GM18867 (cell line): ENCODE measurements around the gene KLHL21.

Source experiments
- ATAC-seq: cut with Tn5 transposase; IDR thresholded peaks from one replicate; pipeline ENCODE4 v1.9.1; 2021; ENCODE audit warnings: mild to moderate bottlenecking, moderate library complexity; ENCODE audit not compliant: unreplicated experiment

KLHL21 gene

DNA sequence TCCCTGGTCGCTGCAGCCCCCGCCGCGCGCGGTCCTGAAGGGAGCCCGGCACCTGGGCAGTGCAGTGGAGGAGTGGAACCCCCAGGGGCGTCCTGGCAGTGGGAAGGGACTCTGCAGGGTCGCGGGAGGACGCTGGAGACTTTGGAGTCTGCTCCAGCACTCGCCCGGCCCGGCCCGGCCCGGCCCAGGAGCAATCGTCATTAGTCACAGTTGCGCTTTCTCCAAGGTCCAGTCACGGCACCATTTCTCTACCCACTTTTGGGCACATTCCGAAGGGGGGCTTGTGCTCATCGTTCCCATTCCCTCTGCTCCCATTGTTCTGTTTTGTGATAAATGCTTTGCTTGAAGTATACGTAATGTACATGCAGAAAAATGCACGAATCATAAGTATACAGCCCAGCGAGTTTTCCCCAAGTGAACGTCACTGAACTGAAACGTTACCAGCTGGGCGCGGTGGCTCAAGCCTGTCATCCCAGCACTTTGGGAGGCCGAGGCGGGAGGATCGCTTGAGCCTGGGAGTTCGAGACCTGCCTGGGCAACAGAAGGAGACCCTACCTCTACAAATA, 23.0 kb upstream of the KLHL21 start:
- ATAC-seq: no peak

DNA sequence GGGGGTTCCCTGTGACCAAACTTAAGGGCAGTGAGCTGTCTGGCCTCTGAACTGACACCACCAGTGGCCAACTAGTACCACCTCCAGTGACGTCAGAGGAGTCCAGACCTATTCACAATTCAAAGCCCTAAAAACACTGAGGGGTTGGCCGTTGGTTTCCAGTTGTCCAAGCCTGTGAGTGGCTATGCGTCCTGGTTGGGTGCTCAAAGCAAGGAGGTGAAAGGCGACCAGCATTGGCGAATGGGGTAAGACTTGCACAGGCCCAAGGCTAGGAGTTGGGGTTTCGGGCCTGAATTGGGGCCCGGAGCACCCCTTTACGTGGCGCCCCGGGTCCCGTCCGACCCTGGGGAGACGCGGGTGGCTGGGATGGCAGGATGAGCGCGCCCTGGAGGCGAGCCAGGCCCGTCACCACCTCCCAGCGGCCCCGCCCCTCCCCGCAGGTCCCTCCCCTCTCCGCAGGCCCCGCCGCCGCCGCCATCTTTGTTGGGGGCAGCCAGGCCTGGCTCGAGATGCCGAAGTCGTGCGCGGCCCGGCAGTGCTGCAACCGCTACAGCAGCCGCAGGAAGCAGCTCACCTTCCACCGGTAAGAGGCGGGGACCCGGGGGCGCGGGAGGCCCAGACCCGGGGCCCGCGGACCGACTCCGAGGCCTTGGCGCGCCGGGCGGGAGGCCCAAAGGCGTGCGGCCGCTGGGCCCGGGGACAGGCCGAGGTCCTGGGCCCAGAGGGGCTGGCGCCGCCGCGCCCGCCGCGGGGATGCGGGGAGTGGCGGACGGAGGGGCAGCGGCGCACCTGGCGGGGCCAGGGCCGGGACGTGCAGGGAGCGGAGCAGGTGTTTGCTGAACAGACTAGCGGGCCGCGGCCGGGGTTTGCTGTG, 22.3 kb upstream of the KLHL21 start, which contains the start of gene THAP3:
TSS of gene THAP3 (plus strand) at position 159 of the 874 bp plus-strand sequence. CDS start at position 510, 351 bp downstream.
- ATAC-seq: peak; percentile 75

DNA sequence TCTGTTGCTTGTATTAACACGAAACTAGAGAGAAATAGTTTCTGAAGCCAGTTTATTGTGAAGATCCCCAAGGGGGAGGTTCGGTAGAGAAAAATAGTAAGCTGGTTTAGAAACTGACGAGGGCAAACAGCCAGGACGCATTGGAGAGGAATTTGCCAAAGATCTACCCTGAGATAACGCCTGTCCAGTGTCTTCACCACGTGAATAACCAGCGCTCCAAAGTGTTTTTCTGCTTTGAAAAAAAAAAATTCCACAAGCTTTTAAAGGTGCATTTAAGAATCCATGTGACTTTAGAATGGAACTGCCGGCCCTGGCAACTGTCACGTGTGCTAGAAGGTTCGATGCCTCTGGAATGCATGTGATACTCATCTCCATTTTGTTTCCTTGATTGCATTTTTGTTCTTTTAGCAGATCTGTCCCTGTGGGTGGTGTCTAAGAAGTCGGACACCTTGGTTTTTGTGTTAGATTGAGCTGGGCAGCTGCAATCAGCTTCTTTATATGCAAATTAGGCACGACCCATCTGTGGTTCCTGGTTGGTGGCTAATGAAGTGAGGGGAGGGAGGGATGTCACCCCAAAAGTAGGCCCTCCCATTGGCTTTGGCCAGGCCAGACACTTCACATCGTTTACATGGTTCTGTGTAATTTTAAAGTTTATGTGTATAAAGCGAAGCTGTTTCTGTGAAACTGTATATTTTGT, 20.7 kb upstream of the KLHL21 start:
- ATAC-seq: no peak

DNA sequence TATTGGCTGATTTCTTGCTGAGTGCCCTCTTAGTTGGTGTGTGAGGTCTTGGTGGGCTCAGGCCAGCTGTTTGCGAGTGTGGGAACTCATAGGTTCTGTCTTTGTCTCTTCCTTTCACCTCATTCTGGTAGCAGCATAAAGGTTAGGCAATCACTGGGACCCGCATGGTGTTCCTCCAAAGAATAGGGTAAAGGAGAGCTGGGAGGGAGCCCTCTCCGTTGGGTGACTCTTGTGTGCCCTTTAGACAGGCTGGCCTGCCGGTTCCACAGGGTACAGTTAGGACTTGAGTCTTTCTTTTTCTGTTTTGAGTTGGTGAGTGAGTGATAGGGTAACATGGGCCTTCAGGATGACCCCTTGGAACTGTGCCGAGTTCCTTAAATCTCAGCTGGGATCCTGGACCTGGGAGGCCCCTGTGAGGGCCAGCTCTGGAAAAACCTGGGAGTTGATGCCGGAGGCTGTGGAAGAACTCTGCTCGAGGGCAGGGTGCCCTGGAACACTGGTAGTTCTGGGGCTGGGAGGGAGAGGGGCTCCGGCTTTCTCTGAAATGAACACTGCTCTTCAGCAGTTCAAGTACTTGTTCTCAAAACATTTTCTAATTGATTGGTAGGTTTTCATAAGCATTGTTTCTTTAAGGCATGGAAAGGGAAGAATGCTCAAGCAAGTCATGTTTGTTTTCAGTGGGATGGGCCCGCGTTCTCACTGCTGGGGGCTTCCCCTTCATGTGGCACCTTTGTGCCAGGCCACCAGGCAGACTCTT, 19.9 kb upstream of the KLHL21 start:
- no peak for ATAC-seq

DNA sequence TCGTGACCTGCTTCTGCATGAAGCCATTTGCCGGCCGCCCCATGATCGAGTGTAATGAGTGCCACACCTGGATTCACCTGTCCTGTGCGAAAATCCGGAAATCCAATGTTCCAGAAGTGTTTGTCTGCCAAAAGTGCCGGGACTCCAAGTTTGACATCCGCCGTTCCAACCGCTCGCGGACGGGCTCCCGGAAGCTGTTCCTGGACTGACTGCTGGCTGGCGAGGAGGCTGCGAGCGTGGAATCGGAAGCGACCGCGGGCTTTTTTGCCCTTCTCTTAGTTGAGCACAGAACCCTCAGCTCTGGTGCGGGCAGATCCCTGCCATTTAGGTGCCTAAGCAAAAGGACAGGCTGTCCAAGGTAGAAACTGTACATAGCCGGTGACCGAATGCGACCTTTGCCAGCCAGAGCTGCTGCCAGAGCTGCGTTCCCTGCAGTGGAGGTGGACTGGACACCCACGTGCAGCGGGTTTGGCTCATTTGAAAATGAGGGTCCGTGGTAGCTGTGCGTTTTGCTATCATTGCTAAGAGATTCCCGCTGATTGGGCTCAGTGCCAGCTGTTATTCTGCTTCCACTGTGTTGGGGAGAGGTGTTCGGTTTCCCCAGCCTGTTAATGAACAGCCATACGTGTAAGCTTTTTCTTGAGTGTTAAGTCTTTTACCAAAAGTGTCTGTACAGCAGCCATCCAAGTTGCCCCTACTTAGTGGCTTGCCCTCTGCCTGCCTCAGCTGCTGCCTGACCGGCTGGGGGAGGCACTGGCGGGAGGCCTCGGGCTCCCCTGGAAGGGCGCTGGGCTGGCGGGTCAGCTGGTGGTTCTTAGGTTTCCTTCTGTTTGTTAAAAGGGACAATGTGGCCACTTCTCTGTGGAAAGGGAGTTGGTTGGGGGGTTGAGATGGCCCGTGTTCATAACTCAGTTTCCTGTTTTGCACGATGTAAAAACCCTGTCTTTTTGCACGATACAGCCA, 19.0 kb upstream of the KLHL21 start:
- no peak for ATAC-seq

DNA sequence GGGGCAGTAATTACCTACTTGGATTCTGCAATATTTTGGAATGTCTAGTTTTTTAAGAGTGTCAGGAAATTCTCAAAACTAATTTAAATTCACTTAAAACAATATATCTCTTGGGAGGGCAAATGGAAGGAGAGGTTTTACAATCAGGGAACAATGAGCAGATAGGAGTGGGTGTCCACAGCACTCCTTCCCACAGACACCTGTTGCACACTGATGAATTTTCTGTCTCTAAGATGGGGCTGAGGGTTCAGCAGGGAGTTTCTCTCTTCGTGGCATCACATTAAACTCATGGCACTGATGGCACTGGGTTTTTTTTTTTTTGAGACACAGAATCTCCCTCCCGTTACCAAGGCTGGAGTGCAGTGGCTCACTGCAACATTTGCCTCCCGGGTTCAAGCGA, 16.4 kb upstream of the KLHL21 start:
- no peak for ATAC-seq

DNA sequence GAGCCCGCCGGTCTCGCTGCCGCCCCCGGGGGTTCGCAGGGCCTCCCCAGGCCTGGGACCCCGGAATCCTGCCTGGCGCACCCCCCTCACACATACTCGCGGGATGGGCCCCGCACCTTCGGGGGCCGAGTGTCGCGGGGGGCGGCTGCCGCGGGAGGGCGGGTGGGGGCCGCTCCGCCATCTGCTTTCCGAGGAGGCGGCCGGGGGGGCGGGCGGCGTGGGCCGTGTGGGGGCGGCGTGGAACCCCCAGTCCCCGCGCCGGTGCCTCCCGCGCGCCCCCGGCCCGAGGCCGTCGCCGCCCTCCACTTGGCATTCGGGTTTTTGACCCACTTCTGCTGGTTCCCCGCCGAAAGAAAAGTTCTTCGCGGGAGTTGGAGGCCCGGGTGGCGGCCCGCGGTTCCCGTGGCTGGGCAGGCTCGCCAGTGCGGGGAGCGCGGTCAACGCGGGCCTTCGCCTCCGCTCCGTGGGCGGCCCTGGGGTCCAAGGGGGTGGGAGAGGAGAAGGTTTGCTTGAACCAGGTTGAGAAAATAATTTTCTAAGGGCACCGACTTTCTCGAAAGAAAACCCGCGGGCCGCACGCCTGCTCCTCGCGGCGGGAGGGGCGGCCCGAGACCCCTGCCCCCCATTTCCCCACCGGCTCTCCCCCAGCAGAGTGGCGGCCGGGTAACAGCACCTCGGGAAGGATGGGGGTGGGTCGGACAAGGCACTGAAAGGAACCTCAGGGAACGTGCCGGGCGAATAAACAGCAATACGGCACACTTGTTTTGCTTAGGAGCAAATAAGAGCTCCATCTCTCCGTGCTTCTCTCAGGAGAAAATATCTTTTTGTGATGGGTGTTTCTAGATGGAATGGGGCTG, 12.5 kb upstream of the KLHL21 start:
- no peak for ATAC-seq

DNA sequence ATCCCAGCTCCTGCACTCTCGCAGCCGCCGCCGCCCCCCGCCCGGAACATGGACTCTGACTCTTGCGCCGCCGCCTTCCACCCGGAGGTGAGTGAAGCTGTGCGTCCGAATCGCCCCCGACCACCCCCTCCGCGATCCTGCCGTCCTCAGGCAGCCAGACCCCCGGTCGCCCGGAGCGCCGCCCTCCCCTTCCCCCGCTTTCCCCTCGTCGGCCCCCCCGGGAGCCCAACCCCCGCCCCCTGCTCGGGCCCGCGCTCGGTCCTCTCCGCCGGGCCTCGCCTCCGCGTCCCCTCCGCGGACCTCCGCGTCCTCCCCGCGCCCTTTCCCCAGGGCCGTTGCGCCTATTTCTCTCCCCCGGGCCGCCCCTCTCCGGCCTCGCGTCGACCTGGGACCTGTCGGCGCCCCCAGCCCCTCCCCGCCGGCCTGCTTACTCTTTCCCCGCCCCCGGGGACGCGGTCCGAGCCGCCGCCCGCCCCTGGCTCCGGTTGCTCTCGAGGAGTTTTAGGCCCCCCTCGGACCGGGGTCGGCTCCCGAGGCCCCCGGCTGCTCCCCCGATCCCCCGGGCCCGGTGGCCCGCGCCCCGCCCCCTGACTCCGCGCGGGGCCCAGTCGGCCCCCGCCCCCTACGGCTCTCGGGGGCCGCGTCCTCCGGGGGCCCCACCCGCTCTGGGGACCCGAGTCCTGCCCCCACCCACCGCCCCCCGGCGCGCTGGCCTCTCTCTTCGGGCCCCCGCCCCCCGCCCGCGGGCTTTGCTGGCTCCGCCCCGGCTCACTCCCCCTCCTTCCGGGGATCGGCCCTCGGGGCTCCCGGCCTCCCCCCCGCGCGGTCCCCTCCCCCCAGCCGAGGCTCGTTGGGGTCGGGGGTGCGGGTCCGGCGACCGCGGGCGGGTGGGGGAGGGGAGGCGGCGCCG, 11.6 kb upstream of the KLHL21 start:
- no peak for ATAC-seq

DNA sequence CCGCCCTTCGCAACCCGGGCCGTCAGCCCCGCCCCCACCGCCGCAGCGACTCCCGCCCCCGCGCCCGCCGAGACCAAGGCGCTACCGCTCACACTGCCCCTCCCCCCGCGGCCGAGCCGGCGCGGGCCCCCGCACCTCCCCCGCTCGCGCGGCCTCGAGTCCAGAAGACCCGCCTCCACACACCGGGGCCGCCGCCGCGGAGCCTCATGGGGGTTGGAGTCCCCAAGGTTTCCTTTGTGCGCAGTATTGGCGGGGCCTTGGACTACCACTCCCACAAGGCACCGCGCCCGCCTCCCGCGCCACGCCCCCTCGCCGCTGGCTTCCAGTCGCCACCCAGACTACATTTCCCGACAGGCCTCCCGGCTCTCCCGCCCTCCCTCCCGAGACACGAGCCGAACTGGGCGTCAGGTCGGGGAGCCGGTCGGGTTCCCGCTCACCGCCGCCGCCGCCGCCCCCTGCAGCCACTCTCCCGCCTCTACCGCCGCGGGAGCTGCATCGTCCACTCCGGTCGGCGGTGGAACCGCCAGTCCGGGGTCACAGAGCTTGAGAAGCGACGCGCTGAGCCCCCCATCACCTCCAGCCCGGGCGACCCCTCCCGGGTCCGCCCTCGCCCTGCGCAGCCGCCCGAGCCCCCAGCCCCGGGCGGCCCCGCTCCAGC, 10.8 kb upstream of the KLHL21 start, which contains the start of gene PHF13:
TSS of gene PHF13 (plus strand) at position 371 of the 658 bp plus-strand sequence. CDS start 336 bp downstream, outside the sequence.
- ATAC-seq: peak; percentile 91

DNA sequence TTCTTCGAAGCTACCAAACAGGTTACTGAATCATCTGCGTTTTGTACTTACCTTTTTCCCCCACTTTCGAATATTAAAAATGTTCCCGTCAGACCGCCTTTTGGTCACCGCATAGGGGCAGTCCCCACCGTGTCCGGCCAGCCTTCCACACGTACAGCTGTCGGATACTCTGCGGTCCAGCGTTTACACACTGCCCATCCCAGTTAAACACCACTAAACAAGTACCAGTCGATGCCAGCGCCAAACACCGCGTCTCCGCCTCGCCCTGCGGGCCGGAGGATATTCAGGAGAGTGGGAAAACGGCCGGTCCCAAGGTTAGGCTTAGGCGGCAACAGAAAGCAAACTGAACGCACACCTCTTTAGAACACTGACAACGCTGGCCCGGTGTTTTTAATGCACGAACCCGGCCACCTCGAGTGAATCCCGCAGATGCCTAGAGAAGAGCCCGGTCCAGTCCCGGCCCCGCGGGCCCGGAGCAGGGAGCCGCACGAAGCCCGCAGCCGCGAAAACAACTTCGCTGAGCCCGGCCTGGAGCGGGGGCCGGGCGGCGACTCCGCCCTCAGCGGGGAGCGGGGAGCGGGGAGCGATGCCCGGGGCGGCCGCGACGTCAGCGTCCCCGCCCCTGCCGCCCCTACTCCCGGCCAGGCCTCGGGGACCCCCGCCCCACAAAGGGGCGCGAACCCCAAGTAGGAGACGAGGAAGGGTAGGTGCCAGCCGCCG, 10.1 kb upstream of the KLHL21 start:
- ATAC-seq: peak; percentile 30

DNA sequence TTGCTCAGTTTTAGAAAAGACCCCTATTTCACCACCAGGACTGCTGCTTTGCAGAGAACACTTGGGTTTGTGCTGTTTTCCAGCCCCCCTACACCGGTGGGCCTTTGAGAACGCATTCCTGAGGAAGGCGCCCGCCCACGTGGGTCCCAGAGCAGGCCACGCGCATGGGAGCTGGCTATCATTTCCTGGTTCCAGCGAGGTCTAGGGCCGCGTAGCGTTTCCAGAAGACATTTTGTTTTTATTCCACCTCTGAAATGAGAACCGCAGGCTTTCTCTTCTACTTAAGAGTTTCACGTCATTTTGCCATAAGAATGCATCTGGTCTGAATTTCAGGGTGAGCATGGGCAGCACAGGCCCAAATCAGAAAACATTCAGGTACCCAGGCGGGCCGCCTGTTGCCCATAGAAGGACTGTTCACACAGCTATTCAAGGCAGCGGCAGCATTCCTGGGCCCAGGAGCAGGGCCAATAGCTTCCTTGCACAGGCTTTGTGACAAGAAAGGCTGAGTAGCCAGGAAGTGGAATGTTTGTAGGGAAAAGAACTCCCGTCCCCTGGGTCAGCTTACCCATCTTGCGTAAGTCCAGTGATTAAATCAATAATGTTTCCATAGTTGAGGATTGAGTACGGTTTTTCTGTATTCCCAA, 1.4 kb upstream of the KLHL21 start:
- no peak for ATAC-seq

DNA sequence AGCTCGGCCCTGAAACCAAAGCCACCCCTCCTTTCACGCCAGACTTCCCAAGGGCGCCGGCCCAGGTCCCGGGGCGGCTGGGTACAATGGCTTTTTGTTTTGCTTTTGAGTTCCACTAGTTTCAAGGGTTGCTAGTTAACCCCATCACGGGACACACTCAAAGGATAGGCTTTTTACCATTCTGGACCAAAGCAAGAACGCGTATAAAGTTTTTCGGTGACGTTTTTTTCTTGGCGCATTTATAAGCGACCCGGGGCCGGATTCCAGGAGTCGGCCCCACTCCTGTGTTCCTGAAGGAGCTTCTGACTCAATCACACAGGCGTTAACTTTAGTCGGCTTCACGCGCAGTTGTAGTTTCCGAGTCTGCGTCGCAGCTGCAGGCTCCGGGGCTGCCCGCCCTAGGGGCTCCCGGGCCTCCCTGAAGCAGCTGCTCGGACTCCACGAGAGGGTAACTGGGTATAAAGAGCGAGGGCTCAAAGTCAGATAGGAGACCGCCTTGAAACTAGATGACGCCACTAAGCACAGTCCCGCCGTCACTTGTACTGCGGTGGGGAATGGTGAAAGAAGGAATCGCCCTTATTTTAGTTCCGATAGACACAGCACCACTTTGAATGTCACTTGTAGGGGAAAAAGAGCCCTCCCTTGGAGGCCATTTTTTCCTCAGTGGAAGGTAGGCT, 707 bp upstream of the KLHL21 start:
- ATAC-seq: peak; percentile 7

DNA sequence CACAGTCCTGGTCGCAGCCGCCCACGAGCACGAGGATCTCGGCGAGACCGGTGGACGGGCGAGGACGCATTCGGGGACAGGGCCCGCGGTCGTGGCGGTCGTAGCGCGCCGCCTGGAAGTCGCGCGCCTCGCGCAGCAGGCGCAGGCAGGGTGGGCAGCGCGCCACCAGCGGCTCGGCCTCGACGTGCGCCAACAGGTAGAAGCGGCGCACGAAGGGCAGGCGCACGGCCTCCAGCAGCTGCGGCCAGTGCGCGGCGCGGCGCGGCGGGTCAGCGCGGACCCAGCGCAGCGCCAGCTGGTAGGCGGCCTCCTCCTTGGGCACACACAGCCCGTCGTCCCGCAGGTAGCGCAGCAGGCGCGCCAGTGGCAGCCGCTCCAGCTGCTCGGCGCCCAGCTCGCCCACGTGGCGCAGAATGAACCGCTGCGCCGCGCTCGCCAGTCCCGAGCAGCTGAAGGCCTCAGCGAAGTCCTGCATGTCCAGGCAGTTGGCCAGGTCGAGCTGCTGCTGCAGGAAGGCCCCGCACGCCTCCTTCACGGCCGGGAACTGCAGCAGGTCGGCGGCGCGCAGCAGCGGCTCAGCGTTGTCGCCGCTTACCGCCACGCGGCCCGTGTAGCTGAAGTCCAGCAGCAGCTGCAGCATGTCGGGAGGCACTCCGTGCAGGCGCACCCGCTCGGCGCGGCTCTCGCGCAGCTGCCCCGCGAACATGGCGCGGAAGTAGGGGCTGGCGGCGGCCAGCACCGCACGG, 573 bp downstream of the KLHL21 start:
- ATAC-seq: peak; percentile 38

DNA sequence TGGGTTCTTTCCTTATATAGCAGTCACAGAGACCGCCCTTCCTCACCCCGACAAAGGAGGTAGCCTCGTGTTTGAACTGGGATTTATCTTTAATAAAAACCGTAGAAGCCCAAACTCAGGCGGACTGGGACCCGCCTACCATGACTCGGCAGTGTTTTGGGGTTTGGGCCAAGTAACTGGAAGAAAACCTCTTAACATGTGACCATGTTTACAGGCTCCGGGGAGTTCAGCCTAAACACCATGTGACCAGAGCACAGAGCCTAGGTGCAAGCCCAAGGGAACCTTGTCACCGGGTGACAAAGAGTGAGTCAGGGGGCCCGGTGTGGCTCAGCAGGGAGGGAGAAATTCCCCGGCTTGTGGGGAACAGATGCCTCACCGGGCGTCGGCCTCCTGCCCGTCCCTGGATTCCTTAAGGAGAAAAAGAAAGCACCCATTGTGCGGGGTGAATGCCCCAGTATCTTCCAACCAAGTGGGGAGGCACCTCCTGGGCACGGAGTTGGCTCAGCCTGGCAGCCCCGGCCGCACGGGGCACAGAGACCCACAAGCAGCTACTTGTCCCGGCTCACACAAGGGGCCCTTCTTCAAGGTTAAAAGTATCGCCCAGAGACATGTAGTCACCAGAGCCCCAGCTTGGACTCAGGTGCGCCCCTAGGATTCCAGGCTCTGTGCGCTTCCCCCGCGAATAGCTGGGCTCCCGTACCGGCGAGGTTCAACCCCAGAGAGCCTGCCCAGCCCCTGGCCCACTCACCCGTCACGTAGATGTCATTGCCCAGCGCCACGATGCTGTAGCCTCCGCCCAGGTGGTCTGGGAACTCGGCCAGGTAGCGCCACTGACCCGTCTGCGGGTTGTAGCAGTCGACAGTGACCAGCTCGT, 1.4 kb downstream of the KLHL21 start:
- peak; percentile 25 for ATAC-seq
